Muscle of arm (tissue), 14 donors: Measurements from ENCODE around the gene CYP26B1. TPM values are rescaled to one million over a fixed set of nuclear protein-coding genes. Genes with fewer than 3 reads are reported as not detected.

ENCODE experiments used
- DNase-seq: peaks from one replicate; pipeline ENCODE4 v3.0.0-alpha.2; 2013
- long read RNA-seq, 11 donors: transcript quantifications; one replicate each; lab custom pipeline, GENCODE V29; 2026
- polyA plus RNA-seq, 12 donors: library from polyadenylated mRNA; unstranded; fragments of 120-200 nt; gene quantifications; one replicate each; pipeline ENCODE4 v1.2.1, GENCODE V29; 2013; ENCODE audit not compliant: insufficient read length in 12 of 12

Gene CYP26B1
- 10 to 100 TPM in 6 of 12 donors, 1 to 10 TPM in 5, not detected in 1; 6.0 to 20.3 (median 11.4) TPM for polyA plus RNA-seq
- long read RNA-seq, donor 1: 0 reads
- long read RNA-seq, donor 2, full-length matches to known transcripts: 1 of 1 reads
- long read RNA-seq, donor 2, partial matches to known transcripts: 0 of 1 reads
- long read RNA-seq, donor 2, other reads (novel, unspliced or antisense): 0 of 1 reads
- long read RNA-seq, donor 3: 0 reads
- long read RNA-seq, donor 4, full-length matches to known transcripts: 2 of 2 reads
- long read RNA-seq, donor 4, partial matches to known transcripts: 0 of 2 reads
- long read RNA-seq, donor 4, other reads (novel, unspliced or antisense): 0 of 2 reads
- long read RNA-seq, donor 5, full-length matches to known transcripts: 2 of 17 reads
- long read RNA-seq, donor 5, partial matches to known transcripts: 7 of 17 reads
- long read RNA-seq, donor 5, other reads (novel, unspliced or antisense): 8 of 17 reads
- long read RNA-seq, donor 6, full-length matches to known transcripts: 1 of 1 reads
- long read RNA-seq, donor 6, partial matches to known transcripts: 0 of 1 reads
- long read RNA-seq, donor 6, other reads (novel, unspliced or antisense): 0 of 1 reads
- long read RNA-seq, donor 7: 0 reads
- long read RNA-seq, donor 8, full-length matches to known transcripts: 6 of 16 reads
- long read RNA-seq, donor 8, partial matches to known transcripts: 0 of 16 reads
- long read RNA-seq, donor 8, other reads (novel, unspliced or antisense): 10 of 16 reads
- long read RNA-seq, donor 9, full-length matches to known transcripts: 1 of 1 reads
- long read RNA-seq, donor 9, partial matches to known transcripts: 0 of 1 reads
- long read RNA-seq, donor 9, other reads (novel, unspliced or antisense): 0 of 1 reads
- long read RNA-seq, donor 10, full-length matches to known transcripts: 3 of 3 reads
- long read RNA-seq, donor 10, partial matches to known transcripts: 0 of 3 reads
- long read RNA-seq, donor 10, other reads (novel, unspliced or antisense): 0 of 3 reads
- long read RNA-seq, donor 11: 0 reads

GRCh38 chr2:72147303-72147971, at the start of gene CYP26B1:
Gene CYP26B1 (minus strand): TSS chr2:72147862. CDS start chr2:72147834, 28 bp downstream.
- no peak for DNase-seq

GRCh38 chr2:72193723-72194122, 46.1 kb upstream of the CYP26B1 start:
- DNase-seq: no peak

GRCh38 chr2:72191441-72191840, 43.8 kb upstream of the CYP26B1 start:
- peak; percentile 39 for DNase-seq

GRCh38 chr2:72185206-72185605, 37.5 kb upstream of the CYP26B1 start:
- DNase-seq: no peak

GRCh38 chr2:72183466-72183865, 35.8 kb upstream of the CYP26B1 start:
- DNase-seq: no peak

GRCh38 chr2:72183016-72183415, 35.4 kb upstream of the CYP26B1 start:
- no peak for DNase-seq

GRCh38 chr2:72182547-72182946, 34.9 kb upstream of the CYP26B1 start:
- no peak for DNase-seq

- no peak for DNase-seq
These were observed 34.0 kb upstream of the CYP26B1 start for GRCh38 chr2:72181616-72182015.

- no peak for DNase-seq
These were observed 32.7 kb upstream of the CYP26B1 start for GRCh38 chr2:72180351-72180750.

GRCh38 chr2:72178551-72178950, 30.9 kb upstream of the CYP26B1 start:
- DNase-seq: no peak

GRCh38 chr2:72176281-72176680, 28.6 kb upstream of the CYP26B1 start:
- DNase-seq: no peak

- DNase-seq: no peak
These were observed 28.0 kb upstream of the CYP26B1 start for GRCh38 chr2:72175636-72176035.

- DNase-seq: no peak
These were observed 26.1 kb upstream of the CYP26B1 start for GRCh38 chr2:72173640-72174321.

- no peak for DNase-seq
These were observed 24.8 kb upstream of the CYP26B1 start for GRCh38 chr2:72172478-72172877.

- DNase-seq: no peak
These were observed 18.6 kb upstream of the CYP26B1 start for GRCh38 chr2:72166279-72166678.

- DNase-seq: no peak
These were observed 18.1 kb upstream of the CYP26B1 start for GRCh38 chr2:72165792-72166191.

- no peak for DNase-seq
These were observed 14.9 kb upstream of the CYP26B1 start for GRCh38 chr2:72162574-72162973.

GRCh38 chr2:72159211-72159993, 11.7 kb upstream of the CYP26B1 start:
- no peak for DNase-seq

- no peak for DNase-seq
These were observed 10.5 kb upstream of the CYP26B1 start for GRCh38 chr2:72157871-72158771.
